PFSK-1 (cell line): ENCODE results near the gene C1QC.

Source experiments
- POLR2AphosphoS5 ChIP-seq: IDR thresholded peaks from 2 replicates; pipeline ENCODE4 v1.6.1; 2012; ENCODE audit warnings: low read depth, mild to moderate bottlenecking, control low read depth, low read length, moderate library complexity
- SIN3A ChIP-seq: IDR thresholded peaks from 2 replicates; pipeline ENCODE4 v1.6.1; 2012; ENCODE audit warnings: mild to moderate bottlenecking, low read length, moderate library complexity, borderline replicate concordance; ENCODE audit not compliant: insufficient read depth
- TF ChIP-seq, protein P1 (sequence below), 2 experiments: IDR thresholded peaks; 2 replicates each; pipeline versions ENCODE4 v1.6.1 to v1.8.0; 2011 to 2012; ENCODE audit warnings: low read depth in 2 of 2, low read length in 2 of 2, control low read depth in 1 of 2, inconsistent platforms in 1 of 2, mild to moderate bottlenecking in 1 of 2, moderate library complexity in 1 of 2; ENCODE audit not compliant: insufficient read depth in 1 of 2

DNA sequence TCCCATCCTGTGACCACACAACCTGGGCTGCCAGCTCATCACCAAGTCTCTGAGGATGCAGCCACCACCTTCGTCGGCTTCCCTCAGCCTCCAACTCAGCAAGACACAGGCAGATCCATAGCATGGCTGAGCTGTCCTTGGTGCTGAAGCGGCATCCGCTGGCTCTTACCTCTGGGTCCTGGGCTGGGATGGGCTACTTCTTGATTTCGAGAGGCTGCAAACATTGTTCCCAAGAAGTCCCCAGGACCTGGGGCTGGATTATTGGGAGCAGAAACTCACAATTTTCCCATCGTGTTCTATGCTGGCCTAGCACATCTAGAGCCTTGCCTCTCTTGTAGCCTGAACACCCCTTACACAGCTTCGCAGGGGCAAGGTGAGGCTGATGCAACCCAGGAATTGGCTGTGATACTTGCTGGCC, 31.9 kb upstream of the C1QC start:
- TF ChIP-seq POLR2AphosphoS5, result no peak
- TF ChIP-seq, protein P1, sequence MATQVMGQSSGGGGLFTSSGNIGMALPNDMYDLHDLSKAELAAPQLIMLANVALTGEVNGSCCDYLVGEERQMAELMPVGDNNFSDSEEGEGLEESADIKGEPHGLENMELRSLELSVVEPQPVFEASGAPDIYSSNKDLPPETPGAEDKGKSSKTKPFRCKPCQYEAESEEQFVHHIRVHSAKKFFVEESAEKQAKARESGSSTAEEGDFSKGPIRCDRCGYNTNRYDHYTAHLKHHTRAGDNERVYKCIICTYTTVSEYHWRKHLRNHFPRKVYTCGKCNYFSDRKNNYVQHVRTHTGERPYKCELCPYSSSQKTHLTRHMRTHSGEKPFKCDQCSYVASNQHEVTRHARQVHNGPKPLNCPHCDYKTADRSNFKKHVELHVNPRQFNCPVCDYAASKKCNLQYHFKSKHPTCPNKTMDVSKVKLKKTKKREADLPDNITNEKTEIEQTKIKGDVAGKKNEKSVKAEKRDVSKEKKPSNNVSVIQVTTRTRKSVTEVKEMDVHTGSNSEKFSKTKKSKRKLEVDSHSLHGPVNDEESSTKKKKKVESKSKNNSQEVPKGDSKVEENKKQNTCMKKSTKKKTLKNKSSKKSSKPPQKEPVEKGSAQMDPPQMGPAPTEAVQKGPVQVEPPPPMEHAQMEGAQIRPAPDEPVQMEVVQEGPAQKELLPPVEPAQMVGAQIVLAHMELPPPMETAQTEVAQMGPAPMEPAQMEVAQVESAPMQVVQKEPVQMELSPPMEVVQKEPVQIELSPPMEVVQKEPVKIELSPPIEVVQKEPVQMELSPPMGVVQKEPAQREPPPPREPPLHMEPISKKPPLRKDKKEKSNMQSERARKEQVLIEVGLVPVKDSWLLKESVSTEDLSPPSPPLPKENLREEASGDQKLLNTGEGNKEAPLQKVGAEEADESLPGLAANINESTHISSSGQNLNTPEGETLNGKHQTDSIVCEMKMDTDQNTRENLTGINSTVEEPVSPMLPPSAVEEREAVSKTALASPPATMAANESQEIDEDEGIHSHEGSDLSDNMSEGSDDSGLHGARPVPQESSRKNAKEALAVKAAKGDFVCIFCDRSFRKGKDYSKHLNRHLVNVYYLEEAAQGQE (IDR thresholded peaks at IDR 0.05; ENCODE audit: insufficient read depth in 1 of 2, low read depth in 2 of 2, low read length in 2 of 2), result peak; percentile 98
- TF ChIP-seq SIN3A, result 0 out of 2 replicates have a peak, but pooled peaks have one; percentile 12
